Measurements from ENCODE around the gene PRRG1. TPM values are rescaled to one million over a fixed set of nuclear protein-coding genes. Genes with fewer than 3 reads are reported as not detected.
"Not testable (repeated sequence)": the region's sequence is repeated elsewhere in the genome, so short reads cannot be mapped to it uniquely, and the experiment has no call there.

Gene PRRG1
- total and polyA plus RNA-seq, 2 of the 13 experiments (the other 11 are each of a cell fraction or from before 2014, with no cell fraction given): 5.0 to 11.0 TPM

- BruUV-seq (replicated peaks); H3K4me3 ChIP-seq (replicated peaks in 1 of 3; ENCODE audit: insufficient read depth in 1 of 3, low read depth in 2 of 3, low read length in 3 of 3): not testable (repeated sequence)
These were observed 150.5 kb downstream of the PRRG1 start for GRCh38 chrX:37499649-37500048.

GRCh38 chrX:37504991-37505390 lies 155.8 kb downstream of the PRRG1 start:
- H4K20me1 ChIP-seq (ENCODE audit: insufficient read depth, low read length): no peaks in the 10 kb centered on the region
- no peaks in the 10 kb centered on the region for H3K36me3 ChIP-seq (replicated peaks in 1 of 2; ENCODE audit: control insufficient read depth in 1 of 2, insufficient read depth in 2 of 2, low read length in 2 of 2)
- no peaks in the 10 kb centered on the region for H3K27me3 ChIP-seq (ENCODE audit: control insufficient read depth in 1 of 2, insufficient read depth in 2 of 2, low read length in 2 of 2)
- no peaks in the 10 kb centered on the region for H3K79me2 ChIP-seq (ENCODE audit: insufficient read depth, low read length)
- ATAC-seq (no peak), FAIRE-seq (no peak), DNase-seq (ENCODE audit: low spot score) (no peak)
- ChIA-PET CTCF (ENCODE audit: low intra/inter-chr PET ratio, low total read pairs) (no interaction called here), POLR2A (no interaction called here)
- H3K4me3 ChIP-seq (replicated peaks in 1 of 3; ENCODE audit: insufficient read depth in 1 of 3, low read depth in 2 of 3, low read length in 3 of 3): no peak overlapping the region
- H3K9me3 ChIP-seq (ENCODE audit: low read length): no peaks in the 10 kb centered on the region
- TF ChIP-seq ZNF260 (CRISPR knock-in tag; IDR thresholded peaks at IDR 0.05; ENCODE audit: borderline replicate concordance, low read depth): no peak
- no peak for TF ChIP-seq ZNF563 (CRISPR knock-in tag; IDR thresholded peaks at IDR 0.05)
- TF ChIP-seq NFKB2 (CRISPR knock-in tag; IDR thresholded peaks at IDR 0.05; ENCODE audit: borderline replicate concordance): no peak
- no peak for TF ChIP-seq ZNF234 (CRISPR knock-in tag; conservative IDR thresholded peaks at IDR 0.05)
- no peak for TF ChIP-seq RBAK (CRISPR knock-in tag; IDR thresholded peaks at IDR 0.05)
- no peak for TF ChIP-seq NFE2L1 (CRISPR knock-in tag; IDR thresholded peaks at IDR 0.05; ENCODE audit: borderline replicate concordance)
- H3K4me1 ChIP-seq (ENCODE audit: insufficient read depth, low read length): no peaks in the 10 kb centered on the region
- in situ Hi-C loops (cut with HindIII; ENCODE audit: extremely low pct_ligation_motif_present, low pct_unique_long_range_greater_than_20kb): loop anchor here (25.0 kb wide), 1 partner anchor 682 kb away; no protein-coding TSS in a partner anchor
- H3K27ac ChIP-seq (ENCODE audit: extremely low read length, insufficient read depth, low read length): no peak overlapping the region
- WGBS (ENCODE audit: low lambda C conversion rate): 76% methylated on average over 8 of the region's 35 CpGs
- H3K4me2 ChIP-seq (ENCODE audit: low read depth, low read length): no peak overlapping the region
- no TSS peak for BruUV-seq (replicated peaks)
- intact Hi-C loops (cut with micrococcal nuclease; ENCODE audit: unreplicated experiment): loop anchor here (10.0 kb wide), 1 partner anchor 320 kb away; no protein-coding TSS in a partner anchor
- no peak overlapping the region for H2AFZ ChIP-seq (ENCODE audit: low read length)
- no peak overlapping the region for H3K9ac ChIP-seq (ENCODE audit: insufficient read depth, low read depth, low read length)

More at GRCh38 chrX:37499649-37500048, 150.5 kb downstream of the PRRG1 start:
- H2AFZ ChIP-seq (ENCODE audit: low read length); H4K20me1 ChIP-seq (ENCODE audit: insufficient read depth, low read length); H3K27ac ChIP-seq (ENCODE audit: extremely low read length, insufficient read depth, low read length); H3K9me3 ChIP-seq (ENCODE audit: low read length); H3K79me2 ChIP-seq (ENCODE audit: insufficient read depth, low read length); H3K4me2 ChIP-seq (ENCODE audit: low read depth, low read length); DNase-seq (ENCODE audit: low spot score); POLR2A ChIA-PET; ATAC-seq; FAIRE-seq; H3K27me3 ChIP-seq (ENCODE audit: control insufficient read depth in 1 of 2, insufficient read depth in 2 of 2, low read length in 2 of 2); CTCF ChIA-PET (ENCODE audit: low intra/inter-chr PET ratio, low total read pairs); H3K9ac ChIP-seq (ENCODE audit: insufficient read depth, low read depth, low read length); H3K4me1 ChIP-seq (ENCODE audit: insufficient read depth, low read length); H3K36me3 ChIP-seq (replicated peaks in 1 of 2; ENCODE audit: control insufficient read depth in 1 of 2, insufficient read depth in 2 of 2, low read length in 2 of 2): not testable (repeated sequence)
- 0% methylated on average over 4 of the region's 4 CpGs for WGBS (ENCODE audit: low lambda C conversion rate)
- in situ Hi-C loops (cut with HindIII; ENCODE audit: extremely low pct_ligation_motif_present, low pct_unique_long_range_greater_than_20kb) (loop anchor here (25.0 kb wide), 1 partner anchor 688 kb away; no protein-coding TSS in a partner anchor), intact Hi-C loops (cut with micrococcal nuclease; ENCODE audit: unreplicated experiment) (loop anchor here (5.0 to 10.0 kb wide), 2 partner anchors 325 to 678 kb away; no protein-coding TSS in a partner anchor)

Other genes starting within 250 kb of the PRRG1 start
- not detected in 2 replicates for gene LANCL3, start 222.3 kb downstream of the PRRG1 start, total RNA-seq (2016; rRNA removed; fragmentation: Illumina TruSeq; extraction: Trizol)
- not detected in 2 replicates for gene LANCL3, start 222.3 kb downstream of the PRRG1 start, polyA plus RNA-seq (2011; rRNA removed)

Data from HepG2 (cell line).